SU-DHL-6 (cell line): ENCODE data around the gene MERTK.

Experiments
- CTCF ChIP-seq: fragments of 200-600 bp; sonication (generic); IDR thresholded peaks from one replicate; pipeline ENCODE4 v1.5.1; 2017; ENCODE audit warnings: antibody characterized with exemption, mild to moderate bottlenecking, low read length, moderate library complexity; ENCODE audit not compliant: insufficient read depth, poor library complexity, severe bottlenecking
- EZH2phosphoT487 ChIP-seq: fragments of 200-600 bp; sonication (generic), shearing (Covaris generic); conservative IDR thresholded peaks from 2 replicates; pipeline ENCODE4 v1.6.1; 2018; ENCODE audit warnings: mild to moderate bottlenecking, antibody characterized with exemption, low read length, moderate library complexity, mixed read lengths

- TF ChIP-seq CTCF (no peak), EZH2phosphoT487 (no peak)
Measured at GRCh38 chr2:112033600-112033999, 135.2 kb downstream of the MERTK start.
